Activated CD4-positive, alpha-beta memory T cell treated with anti-CD3 and anti-CD28 coated beads, Interleukin-2, amount 10 ng/mL, durations not matched to agents 7 days and 5 days (primary cell): Measurements from ENCODE around the gene EZH1. TPM values are rescaled to one million over a fixed set of nuclear protein-coding genes. Genes with fewer than 3 reads are reported as not detected.
"Not testable (repeated sequence)": the region's sequence is repeated elsewhere in the genome, so short reads cannot be mapped to it uniquely, and the experiment has no call there.

Experiments used
- CTCF ChIA-PET: fragments of 350-600 bp; sonication (Branson Sonifier 250); formaldehyde crosslinking; loops from one replicate; lab custom pipeline; 2021; ENCODE audit warnings: antibody characterized with exemption, inconsistent platforms; lab: Charles Lee
- POLR2A ChIA-PET: fragments of 350-600 bp; sonication (Branson Sonifier 250); formaldehyde crosslinking; loops from one replicate; lab custom pipeline; 2021; ENCODE audit warnings: antibody characterized with exemption; lab: Charles Lee
- DNase-seq: peaks from one replicate; pipeline ENCODE4 v3.0.0-alpha.2; 2020
- H3K27ac Mint-ChIP-seq: one replicate; pipeline ENCODE4 v1.8.0; 2021; ENCODE audit warnings: mild to moderate bottlenecking, mixed read lengths
- H3K27me3 Mint-ChIP-seq: one replicate; pipeline ENCODE4 v1.8.0; 2021; ENCODE audit warnings: mixed read lengths
- H3K36me3 Mint-ChIP-seq: one replicate; pipeline ENCODE4 v1.8.0; 2021; ENCODE audit warnings: low read depth, mixed read lengths
- H3K4me1 Mint-ChIP-seq: one replicate; pipeline ENCODE4 v1.8.0; 2021; ENCODE audit warnings: mixed read lengths
- H3K4me3 Mint-ChIP-seq: one replicate; pipeline ENCODE4 v1.8.0; 2021; ENCODE audit warnings: mild to moderate bottlenecking, mixed read lengths
- H3K9me3 Mint-ChIP-seq: one replicate; pipeline ENCODE4 v1.8.0; 2021; ENCODE audit warnings: mixed read lengths
- total RNA-seq, 2 experiments: library from RNA; stranded (reverse); gene quantifications; one replicate each; pipeline ENCODE4 v1.2.3, GENCODE V29; 2021

Gene EZH1
- total RNA-seq, 2 experiments from 2014 or later = 51.9 to 55.3 TPM

GRCh38 chr17:42669977-42670788, 74.7 kb downstream of the EZH1 start:
- no peak overlapping the region for H3K27ac Mint-ChIP-seq
- peak; percentile 37 for DNase-seq
- H3K4me1 Mint-ChIP-seq = peaks cover 21% of the 10 kb centered on the region
- CTCF ChIA-PET = interaction anchor here (2.0 kb wide), 1 partner anchor 92 kb away, joined by 8 read pairs; the partner anchor contains the start of gene PSMC3IP
- no peaks in the 10 kb centered on the region for H3K9me3 Mint-ChIP-seq
- no peaks in the 10 kb centered on the region for H3K36me3 Mint-ChIP-seq
- H3K27me3 Mint-ChIP-seq = peaks cover 47% of the 10 kb centered on the region
- peak overlapping the region; percentile 46 for H3K4me3 Mint-ChIP-seq
- POLR2A ChIA-PET = interaction anchor here (1.0 to 4.0 kb wide), 4 partner anchors 10 to 62 kb away, joined by 3 to 14 read pairs (median 7); partner anchors contain the start of gene TUBG2

- peaks cover 42% of the 10 kb centered on the region for H3K27me3 Mint-ChIP-seq
- no peak overlapping the region for H3K4me3 Mint-ChIP-seq
- ChIA-PET POLR2A (interaction anchor here (1.0 to 4.0 kb wide), 4 partner anchors 10 to 61 kb away, joined by 3 to 14 read pairs (median 7); partner anchors contain the start of gene TUBG2), CTCF (interaction anchor here (1.2 kb wide), 1 partner anchor 91 kb away, joined by 6 read pairs; no protein-coding TSS in a partner anchor)
- no peaks in the 10 kb centered on the region for H3K9me3 Mint-ChIP-seq
- no peaks in the 10 kb centered on the region for H3K36me3 Mint-ChIP-seq
- H3K4me1 Mint-ChIP-seq = peaks cover 20% of the 10 kb centered on the region
- H3K27ac Mint-ChIP-seq = no peak overlapping the region
- no peak for DNase-seq
These were observed 75.2 kb downstream of the EZH1 start for GRCh38 chr17:42669705-42669976.

- Mint-ChIP-seq H3K4me1 (peaks cover 15% of the 10 kb centered on the region), H3K9me3 (no peaks in the 10 kb centered on the region), H3K4me3 (no peak overlapping the region), H3K27me3 (peaks cover 27% of the 10 kb centered on the region), H3K27ac (no peak overlapping the region), H3K36me3 (no peaks in the 10 kb centered on the region)
- ChIA-PET POLR2A (interaction anchor here (1.0 to 2.9 kb wide), 4 partner anchors 8 to 58 kb away, joined by 3 to 10 read pairs (median 4); partner anchors contain the start of genes RETREG3, TUBG1 and TUBG2), CTCF (interaction anchor here (0.6 to 1.6 kb wide), 2 partner anchors 12 to 89 kb away, joined by 3 read pairs; no protein-coding TSS in a partner anchor)
- no peak for DNase-seq
These were observed 77.5 kb downstream of the EZH1 start for GRCh38 chr17:42667088-42667951.

- ChIA-PET CTCF (interaction anchor here (1.6 kb wide), 1 partner anchor 88 kb away, joined by 3 read pairs; no protein-coding TSS in a partner anchor), POLR2A (interaction anchor here (1.3 kb wide), 1 partner anchor 10 kb away, joined by 4 read pairs; no protein-coding TSS in a partner anchor)
- H3K4me1 Mint-ChIP-seq, H3K36me3 Mint-ChIP-seq, DNase-seq, H3K9me3 Mint-ChIP-seq, H3K27ac Mint-ChIP-seq, H3K4me3 Mint-ChIP-seq: not testable (repeated sequence)
- peaks cover 19% of the 10 kb centered on the region for H3K27me3 Mint-ChIP-seq
These were observed 78.7 kb downstream of the EZH1 start for GRCh38 chr17:42666126-42666525.

GRCh38 chr17:42665581-42666001, 79.2 kb downstream of the EZH1 start:
- POLR2A ChIA-PET = no interaction called here
- DNase-seq = no peak
- peaks cover 4% of the 10 kb centered on the region for H3K4me1 Mint-ChIP-seq
- H3K36me3 Mint-ChIP-seq = no peaks in the 10 kb centered on the region
- CTCF ChIA-PET = no interaction called here
- no peaks in the 10 kb centered on the region for H3K9me3 Mint-ChIP-seq
- H3K27me3 Mint-ChIP-seq = peaks cover 13% of the 10 kb centered on the region
- no peak overlapping the region for H3K27ac Mint-ChIP-seq
- no peak overlapping the region for H3K4me3 Mint-ChIP-seq

- CTCF ChIA-PET = interaction anchor here (1.1 to 1.7 kb wide), 2 partner anchors 8 to 14 kb away, joined by 3 to 5 read pairs; no protein-coding TSS in a partner anchor
- peaks cover 19% of the 10 kb centered on the region for H3K4me1 Mint-ChIP-seq
- POLR2A ChIA-PET = interaction anchor here (0.6 kb wide), 1 partner anchor 348 kb away, joined by 3 read pairs; no protein-coding TSS in a partner anchor
These were observed 84.0 kb downstream of the EZH1 start for GRCh38 chr17:42660692-42661345.

GRCh38 chr17:42659932-42660274, 84.9 kb downstream of the EZH1 start:
- H3K27me3 Mint-ChIP-seq, H3K36me3 Mint-ChIP-seq, H3K9me3 Mint-ChIP-seq, CTCF ChIA-PET, H3K27ac Mint-ChIP-seq, DNase-seq: not testable (repeated sequence)
- peak overlapping the region; percentile 80 for H3K4me3 Mint-ChIP-seq
- H3K4me1 Mint-ChIP-seq = peaks cover 22% of the 10 kb centered on the region
- POLR2A ChIA-PET = interaction anchor here (1.2 to 1.6 kb wide), 4 partner anchors 9 to 82 kb away, joined by 3 to 10 read pairs (median 4); partner anchors contain the start of gene CCR10

More at GRCh38 chr17:42660692-42661345, 84.0 kb downstream of the EZH1 start:
- Mint-ChIP-seq H3K36me3 (no peaks in the 10 kb centered on the region), H3K4me3 (no peak overlapping the region), H3K27me3 (peaks cover 7% of the 10 kb centered on the region), H3K27ac (no peak overlapping the region), H3K9me3 (no peaks in the 10 kb centered on the region)
- no peak for DNase-seq

GRCh38 chr17:42659079-42659931, 85.5 kb downstream of the EZH1 start, which contains the start of gene TUBG2:
Gene TUBG2 (plus strand): TSS chr17:42659284. CDS start chr17:42659504, 220 bp downstream.
- ChIA-PET POLR2A (interaction anchor here (1.2 to 1.6 kb wide), 6 partner anchors 10 to 339 kb away, joined by 3 to 10 read pairs (median 4); partner anchors contain the start of genes CCR10 and RPL27), CTCF (interaction anchor here (0.6 to 1.0 kb wide), 2 partner anchors 104 to 1441 kb away, joined by 3 to 4 read pairs; no protein-coding TSS in a partner anchor)
- Mint-ChIP-seq H3K4me3 (peak within 1 kb of the TSS; percentile 80), H3K4me1 (peaks cover 22% of the 10 kb centered on the region), H3K9me3 (no peaks in the 10 kb centered on the region), H3K27me3 (peaks cover 12% of the 10 kb centered on the region), H3K36me3 (no peaks in the 10 kb centered on the region), H3K27ac (no peak within 1 kb of the TSS)
- peak; percentile 66 for DNase-seq

- ChIA-PET POLR2A (interaction anchor here (1.2 to 1.6 kb wide), 3 partner anchors 11 to 340 kb away, joined by 4 to 10 read pairs (median 4); partner anchors contain the start of gene RPL27), CTCF (interaction anchor here (1.0 kb wide), 1 partner anchor 105 kb away, joined by 3 read pairs; no protein-coding TSS in a partner anchor)
- H3K27ac Mint-ChIP-seq = no peak overlapping the region
- no peaks in the 10 kb centered on the region for H3K36me3 Mint-ChIP-seq
- H3K4me1 Mint-ChIP-seq = peaks cover 26% of the 10 kb centered on the region
- peak overlapping the region; percentile 31 for H3K4me3 Mint-ChIP-seq
- no peak for DNase-seq
- peaks cover 18% of the 10 kb centered on the region for H3K27me3 Mint-ChIP-seq
- no peaks in the 10 kb centered on the region for H3K9me3 Mint-ChIP-seq
These were observed 86.8 kb downstream of the EZH1 start for GRCh38 chr17:42657824-42658588.

GRCh38 chr17:42655528-42655927, 89.3 kb downstream of the EZH1 start:
- H3K27me3 Mint-ChIP-seq = peaks cover 21% of the 10 kb centered on the region
- H3K4me3 Mint-ChIP-seq = no peak overlapping the region
- H3K9me3 Mint-ChIP-seq = no peaks in the 10 kb centered on the region
- ChIA-PET POLR2A (no interaction called here), CTCF (no interaction called here)
- no peaks in the 10 kb centered on the region for H3K36me3 Mint-ChIP-seq
- no peak overlapping the region for H3K27ac Mint-ChIP-seq
- peaks cover 26% of the 10 kb centered on the region for H3K4me1 Mint-ChIP-seq
- no peak for DNase-seq
